MM.1S (cell line): ENCODE results near the gene RUBCN.

Experiments used
- DNase-seq: peaks from one replicate; pipeline ENCODE4 v3.0.0-alpha.2; 2015
- H2AFZ ChIP-seq: fragments of 300-600 bp; sonication (generic); 2 replicates; pipeline ENCODE4 v1.6.0; 2016; ENCODE audit warnings: antibody characterized with exemption, low read length
- H3F3A ChIP-seq: fragments of 300-600 bp; sonication (generic); 2 replicates; pipeline ENCODE4 v1.6.1; 2016; ENCODE audit warnings: mild to moderate bottlenecking, antibody characterized with exemption, low read length, moderate library complexity, mixed read lengths; ENCODE audit not compliant: insufficient read depth
- H3K27ac ChIP-seq: fragments of 300-600 bp; sonication (generic); 2 replicates; pipeline ENCODE4 v1.5.1; 2016; ENCODE audit warnings: mild to moderate bottlenecking, low read length
- H3K27me3 ChIP-seq: fragments of 300-600 bp; sonication (generic); replicated peaks from 2 replicates; pipeline ENCODE4 v1.6.0; 2016; ENCODE audit warnings: low read length; ENCODE audit not compliant: insufficient read depth
- H3K36me3 ChIP-seq: fragments of 300-600 bp; sonication (generic); replicated peaks from 2 replicates; pipeline ENCODE4 v1.6.1; 2016; ENCODE audit warnings: mild to moderate bottlenecking, low read length, mixed read lengths; ENCODE audit not compliant: insufficient read depth
- H3K4me1 ChIP-seq: fragments of 300-600 bp; sonication (generic); 2 replicates; pipeline ENCODE4 v1.6.1; 2016; ENCODE audit warnings: low read length, mixed read lengths
- H3K4me2 ChIP-seq: fragments of 300-600 bp; sonication (generic); 2 replicates; pipeline ENCODE4 v1.6.0; 2016; ENCODE audit warnings: low read depth, low read length
- H3K4me3 ChIP-seq: fragments of 300-600 bp; sonication (generic); 2 replicates; pipeline ENCODE4 v1.5.1; 2016; ENCODE audit warnings: low read length, mixed read lengths
- H3K79me2 ChIP-seq: fragments of 300-600 bp; sonication (generic); 2 replicates; pipeline ENCODE4 v1.6.1; 2016; ENCODE audit warnings: mixed run types, low read length, mixed read lengths
- H3K9ac ChIP-seq: fragments of 300-600 bp; sonication (generic); 2 replicates; pipeline ENCODE4 v1.6.1; 2016; ENCODE audit warnings: low read length, mixed read lengths
- H3K9me2 ChIP-seq: fragments of 300-600 bp; sonication (generic); replicated peaks from 2 replicates; pipeline ENCODE4 v1.6.1; 2016; ENCODE audit warnings: mild to moderate bottlenecking, low read length, mixed read lengths; ENCODE audit not compliant: insufficient read depth
- H3K9me3 ChIP-seq: fragments of 300-600 bp; sonication (generic); replicated peaks from 2 replicates; pipeline ENCODE4 v1.6.1; 2016; ENCODE audit warnings: mild to moderate bottlenecking, low read length, mixed read lengths; ENCODE audit not compliant: insufficient read depth
- H4K20me1 ChIP-seq: fragments of 300-600 bp; sonication (generic); 2 replicates; pipeline ENCODE4 v1.6.1; 2016; ENCODE audit warnings: mild to moderate bottlenecking, low read length, moderate library complexity, mixed read lengths; ENCODE audit not compliant: insufficient read depth
- CTCF ChIP-seq: fragments of 300-600 bp; sonication (generic); IDR thresholded peaks from 2 replicates; pipeline ENCODE4 v1.5.1; 2016; ENCODE audit warnings: antibody characterized with exemption, low read length, mixed read lengths
- EZH2 ChIP-seq: fragments of 300-600 bp; sonication (generic); optimal IDR thresholded peaks from 2 replicates; pipeline ENCODE3; 2017; ENCODE audit warnings: low read depth, mild to moderate bottlenecking, antibody characterized with exemption, low read length, mixed read lengths
- EZH2phosphoT487 ChIP-seq: fragments of 300-600 bp; sonication (generic); IDR thresholded peaks from 2 replicates; pipeline ENCODE4 v1.6.1; 2018; ENCODE audit warnings: antibody characterized with exemption, low read length

RUBCN gene

GRCh38 chr3:197682713-197683112, 54.0 kb downstream of the RUBCN start:
- Histone ChIP-seq H3K27ac (no peak overlapping the region), H3K9me3 (no peaks in the 10 kb centered on the region), H3K9ac (no peak overlapping the region), H3K27me3 (no peaks in the 10 kb centered on the region), H2AFZ (no peak overlapping the region), H3K9me2 (no peaks in the 10 kb centered on the region), H3K4me2 (no peak overlapping the region), H3K36me3 (peaks cover 18% of the 10 kb centered on the region), H4K20me1 (no peaks in the 10 kb centered on the region), H3K4me3 (no peak overlapping the region), H3F3A (no peaks in the 10 kb centered on the region), H3K4me1 (no peaks in the 10 kb centered on the region), H3K79me2 (no peaks in the 10 kb centered on the region)
- DNase-seq, result no peak
- TF ChIP-seq EZH2phosphoT487, result no peak
- no peak for TF ChIP-seq EZH2
- no peak for TF ChIP-seq CTCF

- no peaks in the 10 kb centered on the region for H3K79me2 ChIP-seq
- H3K27ac ChIP-seq, result no peak overlapping the region
- no peaks in the 10 kb centered on the region for H3K9me3 ChIP-seq
- no peak overlapping the region for H3K9ac ChIP-seq
- no peaks in the 10 kb centered on the region for H3F3A ChIP-seq
- no peaks in the 10 kb centered on the region for H4K20me1 ChIP-seq
- no peaks in the 10 kb centered on the region for H3K9me2 ChIP-seq
- no peaks in the 10 kb centered on the region for H3K4me1 ChIP-seq
- peaks cover 14% of the 10 kb centered on the region for H3K36me3 ChIP-seq
- TF ChIP-seq EZH2, result no peak
- no peak for TF ChIP-seq CTCF
- TF ChIP-seq EZH2phosphoT487, result no peak
- H3K4me3 ChIP-seq, result no peak overlapping the region
- H3K27me3 ChIP-seq, result no peaks in the 10 kb centered on the region
- no peak for DNase-seq
- no peak overlapping the region for H3K4me2 ChIP-seq
- H2AFZ ChIP-seq, result no peak overlapping the region
Measured at GRCh38 chr3:197680955-197681521, 55.7 kb downstream of the RUBCN start.

GRCh38 chr3:197675951-197676350, 60.8 kb downstream of the RUBCN start:
- H3K36me3 ChIP-seq, result peaks cover 9% of the 10 kb centered on the region; the same call in 1 of the 2 replicates
- H3K9ac ChIP-seq, result no peak overlapping the region
- no peaks in the 10 kb centered on the region for H3K9me3 ChIP-seq
- H3F3A ChIP-seq, result no peaks in the 10 kb centered on the region
- H3K79me2 ChIP-seq, result no peaks in the 10 kb centered on the region
- no peak overlapping the region for H3K4me2 ChIP-seq
- no peaks in the 10 kb centered on the region for H3K9me2 ChIP-seq
- no peaks in the 10 kb centered on the region for H3K4me1 ChIP-seq
- no peak overlapping the region for H3K27ac ChIP-seq
- H3K4me3 ChIP-seq, result no peak overlapping the region
- TF ChIP-seq EZH2phosphoT487 (no peak), EZH2 (no peak)
- no peak overlapping the region for H2AFZ ChIP-seq
- H3K27me3 ChIP-seq, result no peaks in the 10 kb centered on the region
- no peaks in the 10 kb centered on the region for H4K20me1 ChIP-seq
- no peak for DNase-seq

GRCh38 chr3:197675563-197675860, 61.2 kb downstream of the RUBCN start:
- no peak for TF ChIP-seq EZH2
- no peak for TF ChIP-seq EZH2phosphoT487
- TF ChIP-seq CTCF, result no peak
- Histone ChIP-seq H3K4me3 (no peak overlapping the region), H3K4me1 (no peaks in the 10 kb centered on the region), H3K9me3 (no peaks in the 10 kb centered on the region), H4K20me1 (no peaks in the 10 kb centered on the region), H3K79me2 (no peaks in the 10 kb centered on the region), H3F3A (no peaks in the 10 kb centered on the region), H3K9me2 (no peaks in the 10 kb centered on the region), H3K27ac (no peak overlapping the region), H3K36me3 (peaks cover 7% of the 10 kb centered on the region; the same call in 1 of the 2 replicates), H3K4me2 (no peak overlapping the region), H2AFZ (no peak overlapping the region), H3K27me3 (no peaks in the 10 kb centered on the region), H3K9ac (no peak overlapping the region)
- no peak for DNase-seq
